Stimulated activated CD4-positive, alpha-beta T cell treated with anti-CD3 and anti-CD28 coated beads, Interleukin-1b, Interleukin-23, amount 100 ng/mL, for 1 hour (primary cell): ENCODE results near the gene NDUFS1.
"Not testable (repeated sequence)": the region's sequence is repeated elsewhere in the genome, so short reads cannot be mapped to it uniquely, and the experiment has no call there.

ENCODE experiments used
- DNase-seq, 2 donors: peaks; one replicate each; pipeline ENCODE4 v3.0.0-alpha.2; 2020; ENCODE audit warnings: low read depth in 2 of 2

Gene NDUFS1

GRCh38 chr2:206098471-206098870 lies 60.8 kb downstream of the NDUFS1 start:
- DNase-seq: no peak

- DNase-seq: no peak
Measured at GRCh38 chr2:206096876-206097275, 62.4 kb downstream of the NDUFS1 start.

- DNase-seq: no peak
Measured at GRCh38 chr2:206095536-206096332, 63.5 kb downstream of the NDUFS1 start.

GRCh38 chr2:206092297-206092696 lies 66.9 kb downstream of the NDUFS1 start:
- no peak for DNase-seq

GRCh38 chr2:206088248-206088647 lies 71.0 kb downstream of the NDUFS1 start:
- DNase-seq: no peak

- DNase-seq: no peak
Measured at GRCh38 chr2:206086716-206087350, 72.4 kb downstream of the NDUFS1 start.

GRCh38 chr2:206085742-206086445 lies 73.3 kb downstream of the NDUFS1 start, which contains the start of gene INO80D:
Gene INO80D, minus strand, starts transcription at chr2:206086174. Its CDS starts 23,158 bp downstream, at chr2:206063016.
- DNase-seq: peak; percentile 41 to 45

GRCh38 chr2:206084870-206085741 lies 74.1 kb downstream of the NDUFS1 start:
- peak; percentile 2 to 24 for DNase-seq

GRCh38 chr2:206084439-206084869 lies 74.8 kb downstream of the NDUFS1 start:
- no peak for DNase-seq

GRCh38 chr2:206083602-206084438 lies 75.4 kb downstream of the NDUFS1 start:
- no peak for DNase-seq

GRCh38 chr2:206082298-206082843 lies 76.9 kb downstream of the NDUFS1 start:
- DNase-seq: no peak

GRCh38 chr2:206080927-206081326 lies 78.3 kb downstream of the NDUFS1 start:
- no peak for DNase-seq

- no peak for DNase-seq
Measured at GRCh38 chr2:206079699-206080465, 79.4 kb downstream of the NDUFS1 start.

GRCh38 chr2:206077879-206078278 lies 81.4 kb downstream of the NDUFS1 start:
- not testable (repeated sequence) for DNase-seq

- no peak for DNase-seq
Measured at GRCh38 chr2:206075113-206075512, 84.1 kb downstream of the NDUFS1 start.

- DNase-seq: no peak
Measured at GRCh38 chr2:206071807-206072206, 87.4 kb downstream of the NDUFS1 start.

GRCh38 chr2:206069417-206069816 lies 89.8 kb downstream of the NDUFS1 start:
- no peak for DNase-seq

GRCh38 chr2:206068207-206068606 lies 91.0 kb downstream of the NDUFS1 start:
- DNase-seq: no peak
